Measurements from ENCODE around the gene LPCAT3.

Gene LPCAT3

DNA sequence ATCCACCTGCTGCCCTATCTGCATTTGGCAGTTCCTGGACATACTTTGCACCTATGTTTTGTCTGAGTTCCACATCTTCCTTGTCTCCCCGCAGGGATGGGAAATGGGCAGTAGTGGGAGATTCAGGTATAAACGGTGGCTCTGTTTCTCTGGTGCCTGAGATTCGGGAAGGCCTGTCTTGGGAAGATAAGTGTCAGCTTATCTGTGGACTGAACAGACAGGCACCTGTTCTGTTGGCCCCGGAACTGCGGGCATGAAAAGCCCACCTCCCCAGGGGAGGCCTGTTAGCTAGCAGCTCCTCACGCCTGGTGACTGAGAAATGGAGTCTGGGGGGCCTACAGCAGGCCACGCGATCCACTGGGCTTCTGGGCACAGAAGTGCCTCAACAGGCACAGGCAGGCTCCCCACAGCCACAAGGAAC lies 53.7 kb downstream of the LPCAT3 start:
- H3K4me3 ChIP-seq (ENCODE audit: low read length), result no peak overlapping the region
- DNase-seq (ENCODE audit: low read depth), result no peak
- no peak for TF ChIP-seq CTCF (conservative IDR thresholded peaks at IDR 0.05; ENCODE audit: low read length)

GRCh38 chr12:6963791-6964413 lies 54.4 kb downstream of the LPCAT3 start:
- no peak for TF ChIP-seq CTCF (conservative IDR thresholded peaks at IDR 0.05; ENCODE audit: low read length)
- DNase-seq (ENCODE audit: low read depth), result no peak
- H3K4me3 ChIP-seq (ENCODE audit: low read length), result no peak overlapping the region

GRCh38 chr12:6963016-6963731 lies 55.1 kb downstream of the LPCAT3 start:
- no peak for TF ChIP-seq CTCF (conservative IDR thresholded peaks at IDR 0.05; ENCODE audit: low read length)
- no peak overlapping the region for H3K4me3 ChIP-seq (ENCODE audit: low read length)
- DNase-seq (ENCODE audit: low read depth), result no peak

DNA sequence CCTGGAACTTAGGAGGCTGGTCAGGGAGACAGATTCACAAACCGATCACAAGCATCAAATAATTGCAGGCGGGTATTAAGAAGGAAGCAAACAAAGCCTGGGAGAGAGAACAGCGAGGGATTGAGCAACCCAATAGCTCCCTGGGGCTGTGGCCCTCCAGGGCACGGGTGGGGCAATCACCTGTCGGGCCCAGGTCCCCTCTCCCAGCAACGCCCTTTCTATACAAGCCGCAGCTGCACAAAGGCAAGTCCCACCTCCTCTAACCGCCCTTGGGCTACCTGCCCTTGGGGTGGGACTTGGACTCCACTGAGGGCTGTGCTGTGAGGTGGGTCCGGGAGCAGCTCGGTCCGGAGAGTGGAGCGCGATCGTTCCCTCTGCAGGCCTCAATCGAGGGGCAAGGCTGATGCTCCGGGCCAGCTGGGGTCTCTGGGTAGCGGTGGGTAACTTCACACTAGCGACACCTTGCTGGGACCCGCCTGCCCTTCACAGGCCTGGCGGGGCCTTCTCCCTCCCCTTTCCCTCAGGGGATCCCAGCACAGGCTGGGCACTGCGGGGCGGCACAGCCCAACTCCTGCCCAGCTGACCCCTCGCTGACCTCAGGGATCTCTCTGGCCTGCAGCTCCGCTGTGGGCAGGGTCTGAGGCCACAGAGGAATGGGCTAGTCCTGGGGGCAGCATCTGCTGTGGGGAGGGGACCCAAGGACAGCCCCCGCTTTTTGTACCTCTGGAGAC lies 55.8 kb downstream of the LPCAT3 start:
- DNase-seq (ENCODE audit: low read depth), result no peak

GRCh38 chr12:6961695-6962284 lies 56.5 kb downstream of the LPCAT3 start:
- DNase-seq (ENCODE audit: low read depth), result peak; percentile 72
- H3K4me3 ChIP-seq (ENCODE audit: low read length), result peak overlapping the region; percentile 33
- peak; percentile 61 for TF ChIP-seq CTCF (conservative IDR thresholded peaks at IDR 0.05; ENCODE audit: low read length)

More for the DNA sequence above, 55.8 kb downstream of the LPCAT3 start:
- no peak overlapping the region for H3K4me3 ChIP-seq (ENCODE audit: low read length)
- no peak for TF ChIP-seq CTCF (conservative IDR thresholded peaks at IDR 0.05; ENCODE audit: low read length)

DNA sequence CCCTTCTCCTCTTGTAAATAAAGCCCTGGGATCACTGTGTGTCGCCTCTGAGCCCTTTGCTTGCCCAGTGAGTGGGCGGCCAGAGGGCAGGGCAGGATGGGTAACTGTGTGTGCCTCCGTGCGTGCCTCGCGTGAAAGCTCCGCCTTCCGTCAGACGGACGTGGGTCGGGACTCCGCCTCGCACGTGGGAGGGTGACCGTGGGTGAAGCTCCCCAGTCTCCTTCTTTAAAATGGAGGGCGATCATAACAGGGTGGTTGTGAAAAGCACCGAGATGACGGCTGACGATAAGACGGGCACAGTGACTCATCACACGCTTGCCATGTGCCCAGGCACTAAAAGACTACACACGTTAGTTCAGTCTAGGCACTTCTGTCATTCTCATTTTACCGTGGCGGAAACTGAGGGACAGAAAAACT lies 57.0 kb downstream of the LPCAT3 start:
- TF ChIP-seq CTCF (conservative IDR thresholded peaks at IDR 0.05; ENCODE audit: low read length), result no peak
- H3K4me3 ChIP-seq (ENCODE audit: low read length), result peak overlapping the region; percentile 33

More for the DNA sequence above, 57.0 kb downstream of the LPCAT3 start:
- DNase-seq (ENCODE audit: low read depth), result peak; percentile 66

All from AG10803 (cell line).